ENCODE results near the gene TFAP2A. TPM values are rescaled to one million over a fixed set of nuclear protein-coding genes. Genes with fewer than 3 reads are reported as not detected.
A peak's percentile ranks its signal among the peaks of the same experiment; 100 is the strongest.

TFAP2A gene
- 10.8 and 26.6 TPM in 2 replicates for total RNA-seq (2014; rRNA removed; shearing (Covaris generic))

- peak; percentile 91 for DNase-seq (ENCODE audit: low read depth)
Measured at GRCh38 chr6:10414756-10415616, at the start of gene TFAP2A. Gene TFAP2A (minus strand): TSS chr6:10415074. CDS start chr6:10414991, 83 bp downstream.

GRCh38 chr6:10463491-10464481 lies 48.9 kb upstream of the TFAP2A start:
- DNase-seq (ENCODE audit: low read depth): no peak

GRCh38 chr6:10463040-10463439 lies 48.2 kb upstream of the TFAP2A start:
- DNase-seq (ENCODE audit: low read depth): no peak

- DNase-seq (ENCODE audit: low read depth): no peak
Measured at GRCh38 chr6:10461850-10462249, 47.0 kb upstream of the TFAP2A start.

GRCh38 chr6:10460096-10460495 lies 45.2 kb upstream of the TFAP2A start:
- no peak for DNase-seq (ENCODE audit: low read depth)

- no peak for DNase-seq (ENCODE audit: low read depth)
Measured at GRCh38 chr6:10458287-10458686, 43.4 kb upstream of the TFAP2A start.

- DNase-seq (ENCODE audit: low read depth): peak; percentile 80
Measured at GRCh38 chr6:10453596-10453995, 38.7 kb upstream of the TFAP2A start.

GRCh38 chr6:10451828-10452509 lies 37.1 kb upstream of the TFAP2A start:
- DNase-seq (ENCODE audit: low read depth): peak; percentile 99

GRCh38 chr6:10451394-10451793 lies 36.5 kb upstream of the TFAP2A start:
- no peak for DNase-seq (ENCODE audit: low read depth)

GRCh38 chr6:10449751-10450150 lies 34.9 kb upstream of the TFAP2A start:
- no peak for DNase-seq (ENCODE audit: low read depth)

- DNase-seq (ENCODE audit: low read depth): no peak
Measured at GRCh38 chr6:10448096-10448495, 33.2 kb upstream of the TFAP2A start.

- DNase-seq (ENCODE audit: low read depth): no peak
Measured at GRCh38 chr6:10446548-10446947, 31.7 kb upstream of the TFAP2A start.

- DNase-seq (ENCODE audit: low read depth): no peak
Measured at GRCh38 chr6:10441655-10442009, 26.8 kb upstream of the TFAP2A start.

GRCh38 chr6:10441004-10441654 lies 26.3 kb upstream of the TFAP2A start:
- peak; percentile 97 for DNase-seq (ENCODE audit: low read depth)

- DNase-seq (ENCODE audit: low read depth): no peak
Measured at GRCh38 chr6:10437891-10438290, 23.0 kb upstream of the TFAP2A start.

GRCh38 chr6:10434235-10434634 lies 19.4 kb upstream of the TFAP2A start:
- peak; percentile 91 for DNase-seq (ENCODE audit: low read depth)

GRCh38 chr6:10433322-10433721 lies 18.4 kb upstream of the TFAP2A start:
- no peak for DNase-seq (ENCODE audit: low read depth)

GRCh38 chr6:10431423-10432164 lies 16.7 kb upstream of the TFAP2A start:
- peak; percentile 67 for DNase-seq (ENCODE audit: low read depth)

- peak; percentile 78 for DNase-seq (ENCODE audit: low read depth)
Measured at GRCh38 chr6:10429638-10430427, 15.0 kb upstream of the TFAP2A start.

- DNase-seq (ENCODE audit: low read depth): peak; percentile 48
Measured at GRCh38 chr6:10426781-10427279, 12.0 kb upstream of the TFAP2A start.

Measured in M059J (cell line).